Activated CD4-positive, alpha-beta T cell treated with anti-CD3 and anti-CD28 coated beads, Interleukin-2, Interleukin-6, amounts not matched to agents 100 ng/mL and 50 ng/mL, durations not matched to agents 16 hours and 8 hours (primary cell): ENCODE measurements around the gene EPN3.

Experiments
- DNase-seq: peaks from one replicate; pipeline ENCODE4 v3.0.0-alpha.2; 2020

The EPN3 gene

DNA sequence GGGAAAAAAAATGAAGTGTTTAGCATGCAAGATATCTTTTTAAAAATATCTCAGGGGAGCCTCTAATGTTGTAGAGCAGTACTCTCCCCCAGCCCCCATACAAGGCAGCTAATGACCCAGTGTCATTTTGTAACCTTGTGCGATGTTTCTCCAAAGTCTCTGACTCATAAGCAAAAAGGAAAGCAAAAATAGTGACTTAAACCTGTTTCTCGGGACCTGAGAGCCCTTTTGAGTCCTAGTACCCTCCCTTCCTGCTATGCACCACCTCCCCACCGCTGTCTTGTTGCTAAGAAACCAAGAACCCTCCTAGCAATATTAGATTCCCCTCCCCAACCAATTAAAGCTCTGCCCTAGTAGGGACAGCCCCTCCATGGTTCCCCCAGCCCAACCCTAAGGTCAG lies 21.5 kb upstream of the EPN3 start:
- DNase-seq: peak; percentile 89

DNA sequence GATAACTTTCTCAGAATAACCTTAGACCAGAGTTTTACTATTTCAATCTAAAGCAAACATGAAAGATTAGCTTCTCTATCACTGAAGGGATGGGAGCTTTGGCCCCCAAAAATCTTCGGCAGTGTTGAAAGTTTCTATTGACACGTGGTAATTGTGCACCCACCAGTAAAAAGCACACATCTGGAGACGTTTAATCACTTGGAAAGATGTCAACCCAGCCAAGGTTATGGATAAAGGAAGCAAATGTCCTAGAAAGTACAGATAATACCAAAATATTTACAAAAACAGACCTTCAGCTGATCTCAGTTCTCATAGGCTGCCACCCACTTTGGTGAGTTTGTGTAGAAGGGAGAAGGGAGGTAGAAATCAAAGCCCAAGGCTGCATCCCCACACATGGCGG lies 19.0 kb upstream of the EPN3 start:
- no peak for DNase-seq

DNA sequence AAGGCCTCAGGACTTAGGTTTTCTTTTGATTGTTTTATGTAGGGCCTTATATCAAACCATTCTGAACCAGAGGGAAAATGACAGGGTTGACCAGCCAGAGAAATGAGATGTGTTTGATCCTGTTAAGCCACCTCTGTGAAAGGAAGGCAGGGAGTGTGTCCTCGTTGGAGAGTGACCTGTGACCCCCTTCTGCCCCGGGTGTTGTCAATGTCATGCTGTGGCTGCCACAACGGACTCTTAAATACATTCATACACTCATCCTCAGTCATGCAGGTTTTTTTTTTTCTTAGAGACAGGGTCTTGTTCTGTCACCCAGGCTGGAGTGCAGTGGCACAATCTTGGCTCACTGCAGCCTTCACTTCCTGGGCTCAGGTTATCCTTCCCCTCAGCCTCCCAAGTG lies 18.1 kb upstream of the EPN3 start:
- no peak for DNase-seq

DNA sequence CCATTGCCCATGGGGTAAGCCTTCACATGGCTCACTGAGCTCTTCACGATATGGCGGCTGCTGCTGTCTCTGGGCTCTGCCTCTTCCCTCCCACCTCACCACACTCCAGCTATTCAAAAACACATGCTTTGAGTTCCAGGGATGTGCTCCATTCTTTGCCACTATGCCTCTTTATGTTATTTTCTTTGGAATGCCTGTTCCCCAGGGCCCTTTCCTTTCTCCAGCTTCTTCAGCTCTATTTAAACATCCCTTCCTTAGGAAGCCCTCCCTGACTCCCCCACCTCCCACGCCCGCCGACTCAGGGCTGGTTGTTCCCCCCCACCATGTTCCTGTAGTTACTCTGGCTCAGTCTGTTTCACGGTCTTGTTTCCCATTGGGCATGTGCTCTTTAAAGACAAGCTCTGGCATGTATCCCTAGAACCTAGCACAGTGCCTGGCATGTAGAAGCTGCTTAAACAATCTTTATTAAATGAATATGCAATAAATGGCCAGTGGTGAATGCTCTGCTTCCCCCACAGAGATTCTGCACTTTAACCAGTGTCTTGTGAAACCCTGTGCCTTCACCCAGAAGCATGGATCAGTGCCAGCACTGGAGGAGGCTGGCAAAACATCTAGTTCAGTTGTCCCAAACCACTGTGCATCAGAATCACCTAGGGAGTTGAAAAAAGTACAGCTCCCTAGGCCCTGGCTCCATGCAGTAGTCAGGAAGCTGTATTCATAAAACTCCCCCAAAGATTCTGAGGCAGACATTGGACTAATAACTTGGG lies 17.4 kb upstream of the EPN3 start:
- no peak for DNase-seq

DNA sequence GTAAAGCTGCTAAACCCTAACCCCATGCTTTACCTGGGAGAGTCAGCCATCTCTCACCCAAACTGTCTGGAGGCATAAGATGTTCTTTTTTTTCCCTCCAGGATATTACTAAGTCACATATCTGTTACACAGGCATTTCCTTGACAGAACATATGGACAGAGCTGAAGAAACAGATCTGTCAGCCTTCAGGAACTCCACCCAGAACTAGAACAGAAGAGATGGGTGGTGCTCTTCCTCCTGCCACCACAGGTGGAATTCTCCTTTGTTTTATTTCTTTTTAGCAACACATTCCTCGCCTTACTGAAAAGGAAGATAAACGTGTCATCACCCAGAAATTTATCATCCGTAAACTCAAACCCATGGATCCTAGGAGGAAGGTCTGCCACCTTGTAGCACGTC lies 15.5 kb upstream of the EPN3 start:
- DNase-seq: no peak

DNA sequence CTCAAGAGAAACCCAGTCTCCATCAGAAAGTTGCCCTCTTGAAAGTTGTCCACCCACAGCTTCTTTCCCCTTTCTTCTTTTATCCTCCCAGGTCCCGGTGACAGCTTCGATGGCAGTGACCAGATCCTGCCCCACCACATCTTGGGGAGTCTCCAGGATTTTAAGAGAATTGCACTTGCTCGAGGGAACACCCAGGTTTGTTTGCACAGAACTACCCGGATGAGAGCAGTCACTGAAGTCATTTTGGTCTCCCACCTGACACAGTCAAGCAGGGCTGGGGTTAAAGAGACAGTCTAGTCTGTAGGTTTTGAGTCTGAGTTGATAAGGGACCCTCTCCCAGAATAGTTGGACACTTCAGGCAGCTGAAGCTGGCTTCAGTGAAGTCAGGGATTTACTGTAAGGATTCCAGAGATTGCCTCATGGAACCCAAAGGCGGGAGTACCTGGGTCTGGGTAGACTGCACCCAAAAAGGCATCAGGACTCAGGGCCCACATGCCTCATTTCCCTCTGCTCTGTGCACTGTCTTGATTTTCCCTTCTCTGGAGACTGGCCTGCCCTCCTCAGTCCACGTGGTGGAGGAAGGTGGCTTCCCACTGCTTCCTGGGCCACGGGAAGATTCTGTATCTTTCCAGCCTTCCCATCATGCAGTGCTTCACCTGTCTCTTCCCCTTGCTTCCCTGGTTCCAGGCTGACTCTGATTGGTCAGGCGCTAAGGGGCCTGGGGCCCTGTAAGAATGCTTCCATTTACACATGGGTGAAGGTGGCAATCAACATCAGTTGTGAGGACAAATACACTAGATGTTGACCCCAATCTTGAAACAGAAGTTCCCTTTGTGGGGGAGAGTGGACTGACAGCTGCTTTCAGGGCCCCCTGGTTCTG lies 14.8 kb upstream of the EPN3 start:
- no peak for DNase-seq

DNA sequence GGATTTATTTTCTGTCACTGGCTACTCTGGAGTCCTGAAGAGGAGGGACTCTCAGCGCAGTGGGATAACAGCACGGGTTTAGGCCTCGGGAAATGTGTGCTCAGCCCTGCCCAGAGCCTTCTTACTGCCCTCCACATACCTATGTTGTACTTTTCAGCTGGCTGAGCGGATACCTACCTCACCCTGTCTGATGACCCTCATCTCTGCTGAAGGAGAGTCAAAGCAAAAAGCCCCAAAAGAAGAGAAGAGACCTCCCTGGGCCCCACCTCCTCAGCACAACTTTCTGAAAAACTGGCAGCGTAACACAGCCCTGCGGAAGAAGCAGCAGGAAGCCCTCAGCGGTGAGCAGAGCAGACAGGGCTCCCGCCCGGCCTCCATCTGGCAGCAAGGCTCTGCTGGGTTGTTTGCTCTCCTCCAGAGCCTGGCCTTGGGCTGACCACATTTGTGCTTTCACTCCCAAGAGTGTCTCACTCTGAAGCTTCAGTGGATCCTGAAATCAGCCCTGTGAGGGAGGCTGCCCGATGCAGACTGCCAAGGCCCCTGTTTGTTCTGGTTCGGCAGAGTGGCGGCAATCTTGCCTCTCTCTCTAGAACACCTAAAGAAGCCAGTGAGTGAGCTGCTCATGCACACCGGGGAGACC lies 14.0 kb upstream of the EPN3 start:
- DNase-seq: no peak

DNA sequence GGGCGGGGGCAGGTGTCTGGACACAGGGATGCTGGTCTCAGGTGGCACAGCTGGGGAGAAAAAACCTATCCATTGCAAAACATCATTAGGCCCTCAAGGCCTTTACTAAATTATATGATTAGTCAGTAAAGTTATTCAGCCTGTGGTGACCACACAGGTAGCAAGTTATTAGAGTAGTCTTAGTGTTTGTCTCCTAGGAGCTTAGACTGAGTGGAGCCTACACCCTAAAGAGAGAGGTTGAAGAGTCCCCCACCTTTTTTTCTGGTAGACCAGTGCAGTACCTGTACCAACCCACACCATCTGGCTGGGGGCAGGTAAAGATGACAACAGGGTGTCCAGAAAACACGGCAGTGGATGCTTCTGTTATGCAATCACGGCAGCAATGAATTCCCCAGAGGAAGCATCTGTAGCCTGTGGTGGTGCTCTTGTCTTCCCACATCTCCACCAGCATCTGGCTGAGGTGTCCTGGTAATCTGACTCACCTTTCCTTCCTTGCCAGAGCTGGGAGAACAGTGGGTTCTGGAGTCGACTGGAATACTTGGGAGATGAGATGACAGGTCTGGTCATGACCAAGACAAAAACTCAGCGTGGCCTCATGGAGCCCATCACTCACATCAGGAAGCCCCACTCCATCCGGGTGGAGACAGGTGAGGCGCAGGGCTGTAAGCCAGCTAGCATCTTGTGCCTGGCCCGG lies 13.2 kb upstream of the EPN3 start:
- DNase-seq: no peak

DNA sequence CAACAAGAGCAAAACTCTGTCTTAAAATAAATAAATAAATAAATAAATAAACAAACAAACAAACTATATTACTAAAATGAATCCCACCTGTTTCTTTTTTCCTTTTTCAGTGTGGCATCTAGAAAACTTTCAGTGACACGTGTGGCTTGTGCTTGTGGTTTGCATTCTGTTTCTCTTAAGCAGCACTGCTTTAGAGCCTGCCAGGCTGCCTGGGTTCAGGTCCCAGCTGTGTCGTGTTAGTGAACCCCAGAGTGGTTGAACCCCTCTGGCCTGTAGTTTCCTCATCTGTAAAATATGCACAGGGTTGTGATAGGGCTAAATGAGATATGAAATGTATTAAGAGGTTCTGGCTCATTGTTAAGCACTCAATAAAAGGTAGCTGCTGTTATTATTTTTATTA lies 12.1 kb upstream of the EPN3 start:
- DNase-seq: no peak

DNA sequence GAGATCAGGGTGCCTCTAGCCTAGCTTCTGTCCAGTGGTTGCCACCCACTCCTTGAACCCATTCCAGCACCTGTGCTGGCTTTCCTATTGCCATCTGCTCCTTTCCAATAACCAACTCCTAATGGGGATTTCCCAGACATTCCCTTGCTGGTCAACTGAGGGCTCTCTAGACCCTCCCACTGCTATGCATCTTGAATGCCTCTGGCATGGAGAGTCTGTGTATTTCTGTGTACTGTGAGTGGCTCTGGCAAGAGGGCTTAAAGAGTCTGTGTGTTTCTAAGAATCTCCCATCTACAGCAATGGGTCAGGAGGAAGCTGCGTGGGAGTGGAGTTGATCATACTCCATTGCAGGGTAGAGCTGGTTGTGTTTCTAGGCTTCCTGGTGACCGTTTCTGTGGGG lies 11.0 kb upstream of the EPN3 start:
- no peak for DNase-seq

DNA sequence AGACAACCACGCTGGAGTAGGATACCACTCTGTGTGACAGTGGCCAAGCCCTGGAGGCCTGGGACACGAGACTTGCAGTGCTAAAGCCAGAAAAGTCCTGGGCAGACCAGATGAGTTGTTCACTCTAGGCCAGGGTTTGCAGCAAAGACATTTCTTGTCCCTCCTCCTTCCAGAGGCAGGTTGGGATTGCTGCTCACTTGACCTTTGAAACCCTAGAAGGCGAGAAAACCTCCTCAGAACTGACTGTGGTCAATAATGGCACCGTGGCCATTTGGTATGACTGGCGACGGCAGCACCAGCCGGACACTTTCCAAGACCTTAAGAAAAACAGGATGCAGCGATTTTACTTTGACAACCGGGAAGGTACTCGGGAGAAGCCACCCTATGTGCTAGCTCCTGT lies 9.8 kb upstream of the EPN3 start:
- no peak for DNase-seq

DNA sequence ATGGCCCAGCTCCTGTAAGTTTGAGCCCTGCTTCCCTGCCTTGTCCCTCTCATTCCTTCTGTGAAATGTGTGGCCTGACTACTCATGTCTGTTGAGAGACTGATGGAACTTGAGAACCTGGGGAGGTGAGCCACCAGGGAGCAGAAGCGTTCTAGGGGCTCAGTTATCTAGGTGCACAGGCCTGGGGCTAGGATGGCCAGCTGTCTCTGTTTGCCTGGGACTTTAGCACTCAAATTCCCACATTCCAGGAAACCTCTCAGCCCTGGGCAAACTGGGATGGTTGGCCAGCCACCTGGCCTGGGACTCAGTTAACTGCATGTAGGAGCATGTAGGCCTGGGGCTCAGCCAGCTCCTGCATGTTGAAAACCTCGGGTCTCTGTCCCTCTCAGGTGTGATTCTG lies 9.3 kb upstream of the EPN3 start:
- DNase-seq: no peak

DNA sequence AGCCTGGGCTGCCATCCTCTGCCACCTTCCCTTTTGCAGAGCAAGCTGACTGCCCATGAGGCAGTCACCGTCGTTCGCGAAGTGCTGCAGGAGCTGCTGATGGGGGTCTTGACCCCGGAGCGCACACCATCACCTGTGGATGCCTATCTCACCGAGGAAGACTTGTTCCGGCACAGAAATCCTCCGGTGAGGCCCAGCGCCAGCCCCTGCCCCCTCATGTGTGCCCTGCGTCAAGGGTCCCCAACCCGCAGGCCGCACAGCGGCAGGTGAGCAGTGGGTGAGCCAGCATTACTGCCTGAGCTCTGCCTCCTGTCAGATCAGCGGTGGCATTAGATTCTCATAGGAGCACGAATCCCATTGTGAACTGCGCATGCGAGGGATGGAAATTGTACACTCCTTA lies 7.7 kb upstream of the EPN3 start:
- DNase-seq: no peak

DNA sequence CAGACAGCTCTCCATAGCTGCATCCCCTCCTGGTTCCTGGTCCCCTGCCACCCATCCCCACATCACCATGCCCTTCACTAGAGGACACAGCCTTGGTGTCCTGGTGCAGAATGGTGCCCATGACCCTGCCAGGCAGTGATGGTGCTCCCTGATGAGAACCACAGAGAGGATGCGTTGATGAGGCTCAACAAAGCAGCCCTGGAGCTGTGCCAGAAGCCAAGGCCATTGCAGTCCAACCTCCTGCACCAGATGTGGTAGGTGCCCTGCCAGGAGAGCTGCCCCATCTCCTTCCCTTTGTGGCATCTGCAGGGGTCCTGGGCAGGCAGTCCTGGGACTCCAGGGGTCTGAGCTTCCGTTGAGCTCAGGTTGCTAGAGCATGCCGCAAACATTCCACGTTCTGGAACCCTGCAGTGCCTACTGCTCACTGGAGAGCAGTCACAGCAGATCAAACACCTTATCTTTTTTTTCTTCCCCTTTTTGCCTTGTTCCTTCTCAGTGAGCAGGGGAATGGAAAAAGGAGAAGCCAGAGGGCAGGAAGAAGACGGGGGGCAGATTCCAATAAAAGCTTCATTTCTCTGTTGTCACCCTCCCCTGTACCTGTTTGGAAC lies 5.3 kb upstream of the EPN3 start:
- DNase-seq: no peak

DNA sequence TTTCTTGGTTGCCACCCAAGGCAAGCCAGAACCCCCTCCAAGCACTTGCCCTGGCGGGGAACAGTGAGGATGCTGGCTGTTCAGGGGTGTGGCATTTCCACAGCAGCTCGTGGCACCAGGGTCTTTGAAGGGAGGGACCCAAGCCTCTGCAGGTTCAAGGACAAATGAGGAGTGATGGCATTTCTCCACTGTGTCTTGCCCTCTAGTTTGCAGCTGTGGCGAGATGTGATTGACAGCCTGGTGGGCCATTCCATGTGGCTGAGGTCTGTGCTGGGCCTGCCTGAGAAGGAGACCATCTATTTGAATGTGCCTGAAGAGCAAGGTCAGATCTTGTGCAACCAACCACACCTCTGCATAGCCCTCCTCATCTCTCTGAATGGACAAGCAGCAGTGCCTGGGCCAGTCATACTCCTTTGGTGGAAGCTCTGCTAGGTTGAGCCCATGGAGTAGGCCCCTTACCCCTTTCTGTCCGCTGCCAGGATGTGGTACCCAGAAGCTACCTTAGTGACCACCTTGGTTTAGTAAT lies 4.5 kb upstream of the EPN3 start:
- no peak for DNase-seq

DNA sequence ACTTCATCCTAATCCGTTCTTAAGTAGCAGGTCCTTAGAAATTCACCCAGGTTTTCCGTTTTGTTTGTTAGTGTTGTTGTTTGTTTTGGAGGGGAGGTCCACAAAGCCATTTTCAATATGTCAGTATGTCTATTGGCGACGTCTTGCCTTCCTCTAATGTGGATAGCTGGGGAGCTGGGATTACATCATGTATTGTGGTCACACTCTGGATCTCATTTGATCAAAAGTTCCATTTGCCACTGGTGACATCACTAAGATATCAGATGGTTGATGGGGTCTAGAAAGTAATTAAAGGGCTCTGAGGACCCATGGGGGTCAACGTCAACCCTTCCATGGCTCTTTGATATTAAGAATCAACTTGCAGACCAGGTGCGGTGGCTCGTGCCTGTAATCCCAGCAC lies 2.7 kb upstream of the EPN3 start:
- no peak for DNase-seq

DNA sequence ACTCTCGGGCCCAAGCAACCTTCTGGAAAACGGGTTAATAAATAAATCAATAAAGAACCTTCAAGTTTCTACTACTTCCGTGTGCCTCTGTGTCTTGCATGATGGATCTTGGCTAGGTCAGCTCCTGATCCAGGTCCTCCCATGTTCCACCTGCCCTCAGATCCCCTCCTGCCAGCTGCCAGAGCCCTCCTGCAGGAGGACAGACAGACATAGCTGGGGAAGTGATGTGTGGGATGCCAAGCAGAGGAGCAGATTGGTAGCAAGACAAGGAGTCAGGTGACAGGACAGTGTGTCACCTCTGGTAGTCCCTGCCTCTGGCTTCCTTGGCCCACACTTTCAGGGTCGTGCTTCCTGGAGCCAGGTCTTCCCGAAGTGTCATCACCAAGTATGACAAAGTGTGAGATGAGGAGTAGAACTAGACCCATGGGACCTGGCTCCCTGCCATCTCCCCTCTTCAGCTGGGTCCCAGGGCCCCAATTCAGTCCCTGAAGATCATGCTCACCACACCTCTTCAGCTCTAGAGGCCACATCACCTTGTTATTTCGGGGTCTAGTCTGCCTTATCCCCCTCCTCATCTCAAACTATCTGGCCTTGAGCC lies 1.0 kb upstream of the EPN3 start:
- DNase-seq: no peak

DNA sequence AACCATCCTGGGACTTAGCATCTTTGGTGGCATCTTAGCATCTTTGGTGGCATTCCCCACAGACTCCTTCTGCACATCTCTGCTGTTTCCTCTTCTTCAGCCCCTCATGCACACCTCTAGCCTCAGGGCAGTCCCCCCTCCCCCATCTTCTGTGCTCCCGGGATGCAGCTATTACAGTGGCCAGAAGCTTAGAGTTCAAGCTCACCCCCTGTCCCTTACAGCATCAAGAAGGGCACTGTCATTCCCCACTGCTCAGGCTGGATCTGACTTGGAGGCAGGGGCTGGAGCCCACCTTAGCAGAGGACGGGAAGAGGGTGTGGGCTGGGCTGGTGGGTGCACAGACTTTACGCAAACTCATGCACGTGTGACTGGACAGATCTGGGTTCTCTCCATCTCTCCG lies 650 bp downstream of the EPN3 start:
- no peak for DNase-seq

DNA sequence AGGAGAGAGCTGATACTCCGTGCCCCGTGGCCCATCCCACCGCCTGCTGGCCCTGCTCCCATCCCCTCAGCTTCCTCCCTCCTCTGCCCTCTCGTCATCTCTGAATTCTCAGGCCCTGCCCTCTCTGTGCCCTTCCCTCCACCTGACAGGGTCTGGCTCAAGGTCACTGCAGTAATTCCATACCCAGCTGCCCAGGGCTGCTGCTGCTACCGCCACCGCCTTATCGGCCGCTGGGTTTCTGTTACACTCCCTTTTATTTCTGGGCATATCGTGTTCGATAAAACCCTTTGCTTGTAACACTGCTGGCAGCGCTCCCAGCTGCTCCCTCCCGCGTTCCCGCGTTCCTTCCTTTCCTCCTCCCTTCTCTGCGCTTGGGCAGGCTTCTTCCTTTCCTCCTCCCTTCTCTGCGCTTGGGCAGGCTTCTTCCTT lies 1.2 kb downstream of the EPN3 start:
- DNase-seq: no peak

DNA sequence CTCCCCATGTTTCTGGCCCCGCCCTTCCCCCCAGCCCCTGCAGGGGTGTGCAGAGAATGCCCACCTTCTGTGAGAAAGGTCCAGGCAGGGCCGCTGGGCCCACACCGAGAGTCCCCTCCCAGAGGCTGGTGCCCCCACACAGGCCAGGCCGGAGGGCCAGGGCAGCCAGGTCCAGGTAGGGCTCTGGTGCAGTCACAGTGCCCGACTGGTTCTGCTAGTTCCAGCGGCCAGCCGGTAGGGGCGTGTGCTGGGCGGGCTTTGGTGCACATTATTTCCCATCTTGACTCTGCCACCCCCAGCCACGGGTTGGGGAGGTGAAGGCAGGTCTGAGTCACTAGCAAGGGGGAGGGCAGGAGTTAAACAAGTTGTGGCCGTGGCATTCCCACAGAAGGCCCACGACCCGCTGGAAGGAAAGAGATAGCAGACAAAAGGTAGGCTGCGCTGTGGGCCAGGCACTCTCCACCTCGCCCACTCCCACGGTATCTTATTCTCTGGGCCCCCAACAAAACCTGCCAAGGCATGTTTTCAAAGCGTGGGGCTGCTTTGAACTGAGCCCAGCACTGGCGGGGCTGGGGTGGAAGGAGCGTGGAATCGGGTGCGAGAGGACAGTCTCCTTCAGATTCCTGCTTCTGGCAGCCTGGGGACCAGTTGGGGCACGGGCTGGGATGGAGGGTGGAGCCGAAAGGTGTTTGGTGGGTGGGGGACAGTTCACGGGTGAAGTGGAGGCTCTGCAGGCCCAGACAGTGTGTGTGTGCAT lies 1.9 kb downstream of the EPN3 start:
- DNase-seq: peak; percentile 27

DNA sequence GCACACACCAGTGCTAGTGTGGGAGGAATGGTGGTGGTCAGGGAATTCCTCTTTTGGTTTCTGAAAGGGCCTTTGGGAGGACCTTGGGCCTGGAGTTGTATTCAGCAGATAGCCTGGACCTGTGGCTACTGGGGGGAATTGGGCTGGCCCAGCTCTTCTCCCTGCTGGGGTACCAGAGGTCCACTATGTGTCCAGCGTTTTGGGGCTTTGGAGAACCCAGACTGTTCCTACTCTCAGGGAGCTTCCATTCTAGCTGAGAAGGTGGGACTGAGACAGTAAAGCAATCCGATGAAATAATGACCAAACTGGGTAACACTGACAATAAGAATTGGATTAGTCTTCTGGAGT lies 2.4 kb downstream of the EPN3 start:
- DNase-seq: no peak

DNA sequence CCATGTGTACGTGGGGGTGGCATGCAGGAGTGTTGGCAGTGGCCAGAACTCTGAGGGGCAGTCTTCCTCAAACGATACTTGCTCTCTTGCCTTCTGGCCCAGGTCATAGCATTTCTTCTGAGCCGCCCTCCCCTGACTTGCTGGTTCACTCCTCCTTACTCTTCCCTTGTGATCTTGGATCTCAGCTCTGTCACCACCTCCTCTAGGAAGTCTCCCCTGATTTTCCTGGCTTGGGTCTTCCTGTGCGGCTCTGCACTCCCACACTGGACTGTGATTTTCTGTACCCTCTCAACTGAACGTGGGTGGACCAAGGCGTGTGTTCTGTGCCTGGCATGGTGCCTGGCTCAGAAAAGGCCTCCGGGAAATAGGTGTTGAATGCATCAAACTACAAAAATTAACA lies 2.9 kb downstream of the EPN3 start:
- no peak for DNase-seq
